Measurements from ENCODE around the gene DESI2. TPM values are rescaled to one million over a fixed set of nuclear protein-coding genes. Genes with fewer than 3 reads are reported as not detected.

Gene DESI2
- total and polyA plus RNA-seq, 2 of the 8 experiments (the other 6 are each of a cell fraction or from before 2014, with no cell fraction given): 54.0 to 110 TPM

DNA sequence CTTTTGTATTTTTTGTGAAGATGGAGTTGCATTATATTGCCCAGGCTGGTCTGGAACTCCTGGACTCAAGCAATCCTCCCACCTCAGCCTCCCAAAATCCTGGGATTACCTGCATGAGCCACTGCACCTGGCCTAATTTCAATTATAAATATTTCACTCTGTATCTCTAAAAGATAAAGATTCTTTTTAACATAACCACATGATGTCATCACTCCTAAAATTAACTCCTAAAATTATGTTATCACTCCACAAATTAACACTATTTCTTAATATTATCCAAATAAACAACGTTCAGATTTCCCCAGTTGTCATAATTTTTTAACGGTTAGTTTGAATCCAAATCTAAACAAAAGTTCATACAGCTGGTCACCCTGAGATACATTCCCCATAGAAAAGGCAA lies 43.0 kb downstream of the DESI2 start:
- Histone ChIP-seq H4K5ac (ENCODE audit: insufficient read length, low read depth, low read length) (no peak overlapping the region), H2BK12ac (ENCODE audit: low read depth, low read length) (no peak overlapping the region), H2AFZ (ENCODE audit: low read length) (no peak overlapping the region), H4K91ac (replicated peaks; ENCODE audit: insufficient read length, low read length) (no peak overlapping the region), H3K27me3 (replicated peaks in 1 of 4; ENCODE audit: control insufficient read depth in 3 of 4, extremely low read depth in 1 of 4, insufficient read depth in 3 of 4, low read length in 3 of 4) (no peaks in the 10 kb centered on the region), H3K9ac (replicated peaks in 1 of 4; ENCODE audit: extremely low read depth in 1 of 4, low read depth in 3 of 4, low read length in 3 of 4) (no peak overlapping the region), H3K36me3 (ENCODE audit: control insufficient read depth in 2 of 4, insufficient read depth in 4 of 4, low read length in 3 of 4) (peaks cover 13 to 57% (median 36%) of the 10 kb centered on the region in 4 experiments), H3K4me2 (ENCODE audit: insufficient read depth in 1 of 2, low read depth in 2 of 2, low read length in 2 of 2) (no peak overlapping the region), H2AK5ac (ENCODE audit: low read depth, low read length) (no peak overlapping the region), H3K4ac (replicated peaks; ENCODE audit: insufficient read length, low read depth, low read length) (no peak overlapping the region), H3K79me1 (ENCODE audit: low read depth, low read length) (no peaks in the 10 kb centered on the region; the same call in 1 of the 2 replicates), H3K4me3 (ENCODE audit: extremely low read depth in 1 of 4, insufficient read depth in 2 of 4, low read depth in 3 of 4, low read length in 4 of 4) (no peak overlapping the region), H2BK15ac (ENCODE audit: low read length) (no peak overlapping the region), H3K56ac (replicated peaks; ENCODE audit: insufficient read length, low read depth, low read length) (no peak overlapping the region), H4K20me1 (replicated peaks in 1 of 2; ENCODE audit: control insufficient read depth in 1 of 2, insufficient read depth in 2 of 2, low read length in 2 of 2) (peaks cover 0 to 1% of the 10 kb centered on the region in 2 experiments), H3K4me1 (replicated peaks in 1 of 4; ENCODE audit: control insufficient read depth in 3 of 4, insufficient read depth in 4 of 4, low read length in 3 of 4) (no peaks in the 10 kb centered on the region), H2BK120ac (replicated peaks; ENCODE audit: low read depth, low read length) (no peak overlapping the region), H4K8ac (ENCODE audit: extremely low read depth, insufficient read depth, low read length) (no peak overlapping the region), H2BK20ac (ENCODE audit: low read length) (no peak overlapping the region), H3K18ac (ENCODE audit: extremely low read depth, low read length) (no peak overlapping the region), H3K9me3 (ENCODE audit: insufficient read depth in 2 of 2, low read depth in 1 of 2, low read length in 1 of 2) (0 out of 4 replicates have a peak, but pooled peaks cover 0 to 3% of the 10 kb centered on the region in 2 experiments), H2BK5ac (ENCODE audit: low read depth, low read length) (no peak overlapping the region), H3K23ac (ENCODE audit: insufficient read length) (no peak overlapping the region), H3K14ac (ENCODE audit: insufficient read length) (no peak overlapping the region), H3K23me2 (ENCODE audit: low read depth, low read length) (no peaks in the 10 kb centered on the region), H3K79me2 (ENCODE audit: control insufficient read depth in 1 of 2, insufficient read depth in 2 of 2, low read length in 2 of 2) (no peaks in the 10 kb centered on the region), H3K27ac (ENCODE audit: low read depth, low read length) (no peak overlapping the region)
- TF ChIP-seq RBBP5 (IDR thresholded peaks at IDR 0.05; ENCODE audit: borderline replicate concordance, low read depth, low read length): no peak
- no peak for TF ChIP-seq TCF12 (IDR thresholded peaks at IDR 0.05; ENCODE audit: low read depth, low read length)
- no peak for TF ChIP-seq SRF (IDR thresholded peaks at IDR 0.05; ENCODE audit: low read depth, low read length)
- no peak for TF ChIP-seq CBX8 (IDR thresholded peaks at IDR 0.05; ENCODE audit: borderline replicate concordance, low read depth, low read length)
- TF ChIP-seq NRF1 (IDR thresholded peaks at IDR 0.05; ENCODE audit: low read depth, low read length): no peak
- POLR2A ChIA-PET (ENCODE audit: partially characterized antibody): no interaction called here
- CTCF ChIA-PET (ENCODE audit: partially characterized antibody): interaction anchor here (1.3 to 1.5 kb wide), 3 partner anchors 13 to 92 kb away, joined by 3 to 4 read pairs (median 3); no protein-coding TSS in a partner anchor
- WGBS, 2 experiments (ENCODE audit: extremely low coverage in 1 of 2, insufficient coverage in 1 of 2, insufficient read length in 1 of 2, insufficient replicate concordance in 2 of 2, low coverage in 1 of 2, low lambda C conversion rate in 2 of 2, missing lambda C conversion rate in 1 of 2): 89 to 100% methylated on average over 1 to 2 of the region's 2 CpGs
- FAIRE-seq (no peak), DNase-seq (ENCODE audit: low read depth in 1 of 2, low spot score in 2 of 2) (no peak)

All from H1 (cell line).